ENCODE measurements around the gene PLPPR3.

The PLPPR3 gene

GRCh38 chr19:821825-822503 lies at the start of gene PLPPR3:
PLPPR3 (minus strand) TSS chr19:821955; CDS start chr19:821559, 396 bp downstream.
- no peak for TF ChIP-seq CTCF (IDR thresholded peaks at IDR 0.05)
- no peak for TF ChIP-seq ZFX (IDR thresholded peaks at IDR 0.05; ENCODE audit: borderline replicate concordance)
- H3K27ac ChIP-seq: no peak within 1 kb of the TSS

- H3K27ac ChIP-seq: peak overlapping the region; percentile 46; the same call in 1 of the 2 replicates
- TF ChIP-seq ZFX (IDR thresholded peaks at IDR 0.05; ENCODE audit: borderline replicate concordance): no peak
- TF ChIP-seq CTCF (IDR thresholded peaks at IDR 0.05): no peak
Observed at GRCh38 chr19:870963-871401, 49.2 kb upstream of the PLPPR3 start.

- no peak for TF ChIP-seq CTCF (IDR thresholded peaks at IDR 0.05)
- H3K27ac ChIP-seq: peak overlapping the region; percentile 71
Observed at GRCh38 chr19:870314-870713, 48.6 kb upstream of the PLPPR3 start.

- TF ChIP-seq ZFX (IDR thresholded peaks at IDR 0.05; ENCODE audit: borderline replicate concordance): no peak
- no peak for TF ChIP-seq CTCF (IDR thresholded peaks at IDR 0.05)
- peak overlapping the region; percentile 71 for H3K27ac ChIP-seq
Observed at GRCh38 chr19:869245-870177, 47.8 kb upstream of the PLPPR3 start.

GRCh38 chr19:868458-869244 lies 46.9 kb upstream of the PLPPR3 start:
- TF ChIP-seq ZFX (IDR thresholded peaks at IDR 0.05; ENCODE audit: borderline replicate concordance) (no peak), CTCF (IDR thresholded peaks at IDR 0.05) (no peak)
- H3K27ac ChIP-seq: peak overlapping the region; percentile 71

- peak overlapping the region; percentile 71 for H3K27ac ChIP-seq
- TF ChIP-seq CTCF (IDR thresholded peaks at IDR 0.05) (no peak), ZFX (IDR thresholded peaks at IDR 0.05; ENCODE audit: borderline replicate concordance) (no peak)
Observed at GRCh38 chr19:867855-868457, 46.2 kb upstream of the PLPPR3 start.

Data from 22Rv1 (cell line).